Neural progenitor cell (in vitro differentiated cells): ENCODE results near the gene GRN. TPM values are rescaled to one million over a fixed set of nuclear protein-coding genes. Genes with fewer than 3 reads are reported as not detected.

ENCODE experiments used
- DNase-seq: peaks from one replicate; pipeline ENCODE4 v3.0.0-alpha.2; 2016; ENCODE audit warnings: low spot score
- H2AFZ ChIP-seq: fragments of 200-600 bp; sonication (generic); replicated peaks from 2 replicates; pipeline ENCODE4 v1.6.1; 2016; ENCODE audit warnings: antibody characterized with exemption
- H3F3A ChIP-seq: fragments of 200-600 bp; sonication (generic); 2 replicates; pipeline ENCODE4 v1.6.1; 2016; ENCODE audit warnings: antibody characterized with exemption, low read depth
- H3K27ac ChIP-seq: fragments of 200-600 bp; sonication (generic); 2 replicates; pipeline ENCODE4 v1.5.1; 2016; ENCODE audit warnings: mild to moderate bottlenecking
- H3K27me3 ChIP-seq: fragments of 200-600 bp; sonication (generic); 2 replicates; pipeline ENCODE4 v1.6.1; 2016; ENCODE audit warnings: mild to moderate bottlenecking, moderate library complexity
- H3K36me3 ChIP-seq: fragments of 200-600 bp; sonication (generic); 2 replicates; pipeline ENCODE4 v1.5.1; 2016
- H3K4me1 ChIP-seq: fragments of 200-600 bp; sonication (generic); 2 replicates; pipeline ENCODE4 v1.6.1; 2016; ENCODE audit warnings: mixed run types
- H3K4me2 ChIP-seq: fragments of 200-600 bp; sonication (generic); 2 replicates; pipeline ENCODE4 v1.6.1; 2016
- H3K4me3 ChIP-seq: fragments of 200-600 bp; sonication (generic); 2 replicates; pipeline ENCODE4 v1.5.1; 2016
- H3K79me2 ChIP-seq: fragments of 200-600 bp; sonication (generic); 2 replicates; pipeline ENCODE4 v1.6.1; 2016; ENCODE audit warnings: low read depth
- H3K9ac ChIP-seq: fragments of 200-600 bp; sonication (generic); 2 replicates; pipeline ENCODE4 v1.6.1; 2016
- H3K9me3 ChIP-seq: fragments of 200-600 bp; sonication (generic); 2 replicates; pipeline ENCODE4 v1.5.1; 2016; ENCODE audit warnings: low read depth
- H4K20me1 ChIP-seq: fragments of 200-600 bp; sonication (generic); 2 replicates; pipeline ENCODE4 v1.6.1; 2016; ENCODE audit warnings: low read depth
- H3K27ac Mint-ChIP-seq: 3 replicates; pipeline ENCODE4 v1.8.0; 2021; ENCODE audit warnings: mixed read lengths
- H3K27me3 Mint-ChIP-seq: 2 replicates; pipeline ENCODE4 v1.8.0; 2022; ENCODE audit warnings: low read depth, mild to moderate bottlenecking, inconsistent platforms, moderate library complexity, mixed read lengths; ENCODE audit not compliant: insufficient read depth
- H3K36me3 Mint-ChIP-seq: 3 replicates; pipeline ENCODE4 v1.8.0; 2021; ENCODE audit warnings: mixed read lengths
- H3K4me1 Mint-ChIP-seq: 3 replicates; pipeline ENCODE4 v1.8.0; 2021; ENCODE audit warnings: mixed read lengths
- H3K4me3 Mint-ChIP-seq: 3 replicates; pipeline ENCODE4 v1.8.0; 2021; ENCODE audit warnings: mild to moderate bottlenecking, moderate library complexity, mixed read lengths
- H3K9me3 Mint-ChIP-seq: 3 replicates; pipeline ENCODE4 v1.8.0; 2020; ENCODE audit warnings: mixed read lengths
- EZH2 ChIP-seq: fragments of 200-600 bp; sonication (generic); IDR thresholded peaks from 2 replicates; pipeline ENCODE4 v1.6.1; 2017; ENCODE audit warnings: antibody characterized with exemption, mild to moderate bottlenecking, moderate library complexity
- EZH2phosphoT487 ChIP-seq: fragments of 200-600 bp; sonication (generic); IDR thresholded peaks from 2 replicates; pipeline ENCODE4 v1.6.1; 2017; ENCODE audit warnings: antibody characterized with exemption
- total RNA-seq: library from RNA; depleted of rRNA; stranded (reverse); fragments of >200 nt; gene quantifications from 2 replicates; pipeline ENCODE4 v1.2.3, GENCODE V29; 2015; ENCODE audit warnings: low replicate concordance
- TF ChIP-seq, protein P1 (sequence below): fragments of 200-600 bp; sonication (generic); IDR thresholded peaks from 2 replicates; pipeline ENCODE4 v1.5.1; 2017; ENCODE audit warnings: antibody characterized with exemption, mild to moderate bottlenecking

The GRN gene
- total RNA-seq, 1 donor from 2014 or later: 28.2 TPM

DNA sequence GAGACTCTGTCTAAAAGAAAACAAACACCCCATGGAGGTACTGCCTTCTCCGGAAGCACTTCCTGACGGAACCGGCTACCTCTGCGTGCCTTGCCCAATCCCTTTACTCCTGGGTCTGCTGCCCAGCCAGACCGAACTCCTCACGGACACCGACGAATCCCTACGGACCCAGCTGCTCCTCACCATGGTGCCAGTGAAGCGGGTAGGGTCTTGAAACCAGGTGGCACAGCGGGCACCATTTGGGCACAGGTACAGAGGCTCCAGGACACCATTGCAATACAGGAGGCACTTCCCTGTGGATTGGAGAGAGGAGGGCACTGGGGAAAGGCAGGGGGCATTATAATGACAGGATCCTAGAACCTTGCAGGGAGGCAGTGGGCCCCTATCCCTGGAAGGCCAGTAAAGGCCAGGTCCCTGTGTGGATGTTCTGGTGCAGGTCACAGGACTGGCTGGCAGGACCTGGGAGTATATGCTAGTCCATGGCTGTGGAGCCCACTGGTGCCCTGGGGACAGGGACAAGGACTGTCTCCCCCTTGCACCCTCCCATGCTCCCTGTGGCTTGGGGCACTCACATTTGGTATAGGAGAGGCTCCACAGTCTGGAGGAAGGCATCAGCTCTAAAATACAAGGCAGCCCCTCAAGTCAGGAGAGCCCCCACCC is 22.7 kb upstream of the GRN start:
- TF ChIP-seq, protein P1, sequence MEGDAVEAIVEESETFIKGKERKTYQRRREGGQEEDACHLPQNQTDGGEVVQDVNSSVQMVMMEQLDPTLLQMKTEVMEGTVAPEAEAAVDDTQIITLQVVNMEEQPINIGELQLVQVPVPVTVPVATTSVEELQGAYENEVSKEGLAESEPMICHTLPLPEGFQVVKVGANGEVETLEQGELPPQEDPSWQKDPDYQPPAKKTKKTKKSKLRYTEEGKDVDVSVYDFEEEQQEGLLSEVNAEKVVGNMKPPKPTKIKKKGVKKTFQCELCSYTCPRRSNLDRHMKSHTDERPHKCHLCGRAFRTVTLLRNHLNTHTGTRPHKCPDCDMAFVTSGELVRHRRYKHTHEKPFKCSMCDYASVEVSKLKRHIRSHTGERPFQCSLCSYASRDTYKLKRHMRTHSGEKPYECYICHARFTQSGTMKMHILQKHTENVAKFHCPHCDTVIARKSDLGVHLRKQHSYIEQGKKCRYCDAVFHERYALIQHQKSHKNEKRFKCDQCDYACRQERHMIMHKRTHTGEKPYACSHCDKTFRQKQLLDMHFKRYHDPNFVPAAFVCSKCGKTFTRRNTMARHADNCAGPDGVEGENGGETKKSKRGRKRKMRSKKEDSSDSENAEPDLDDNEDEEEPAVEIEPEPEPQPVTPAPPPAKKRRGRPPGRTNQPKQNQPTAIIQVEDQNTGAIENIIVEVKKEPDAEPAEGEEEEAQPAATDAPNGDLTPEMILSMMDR: no peak
- TF ChIP-seq EZH2phosphoT487 (no peak), EZH2 (no peak)
- no peaks in the 10 kb centered on the region for H3K36me3 ChIP-seq
- peak overlapping the region; percentile 33 for H3K4me3 Mint-ChIP-seq

DNA sequence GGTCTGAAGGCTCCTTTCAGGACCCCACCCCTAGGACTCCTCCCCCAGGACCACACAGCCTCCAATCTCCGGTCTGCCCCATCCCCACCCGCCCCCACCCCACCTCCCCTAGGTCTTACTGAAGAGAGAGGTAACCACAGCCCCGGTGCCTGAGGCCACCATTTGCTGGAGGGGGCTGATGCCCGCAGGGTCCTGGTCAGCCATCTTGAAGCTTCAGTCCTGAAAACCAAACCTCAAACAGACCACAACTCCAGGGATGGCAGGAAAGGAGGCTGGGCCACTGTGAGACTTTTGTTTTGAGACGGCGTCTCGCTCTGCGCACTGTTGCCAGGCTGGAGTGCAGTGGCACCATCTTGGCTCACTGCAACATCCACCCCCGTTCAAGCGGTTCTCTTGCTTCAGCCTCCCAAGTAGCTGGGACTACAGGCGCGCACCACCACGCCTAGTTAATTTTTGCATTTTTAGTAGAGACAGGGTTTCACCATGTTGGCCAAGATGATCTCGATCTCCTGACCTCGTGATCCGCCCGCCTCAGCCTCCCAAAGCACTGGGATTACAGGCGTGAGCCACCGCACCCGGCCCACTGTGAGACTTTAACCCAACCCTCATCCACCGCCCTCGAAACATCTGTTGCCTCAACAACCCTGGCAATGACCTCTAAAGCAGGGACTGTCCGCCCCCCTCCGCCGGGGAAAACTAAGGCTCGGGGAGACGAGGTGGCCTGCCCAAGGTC is 21.6 kb upstream of the GRN start:
- H4K20me1 ChIP-seq: peaks cover 19% of the 10 kb centered on the region
- Mint-ChIP-seq H3K9me3 (no peaks in the 10 kb centered on the region), H3K4me1 (peaks cover 7% of the 10 kb centered on the region), H3K27ac (no peak overlapping the region), H3K36me3 (peaks cover 4% of the 10 kb centered on the region), H3K4me3 (peak overlapping the region; percentile 89), H3K27me3 (peaks cover 4% of the 10 kb centered on the region)
- TF ChIP-seq EZH2 (no peak), EZH2phosphoT487 (no peak)
- TF ChIP-seq, protein P1: no peak
- peaks cover 21% of the 10 kb centered on the region for H3F3A ChIP-seq
- no peaks in the 10 kb centered on the region for H3K9me3 ChIP-seq
- peak overlapping the region; percentile 79 for H3K4me3 ChIP-seq
- no peaks in the 10 kb centered on the region for H3K36me3 ChIP-seq
- peak overlapping the region; percentile 97 for H3K4me2 ChIP-seq
- peaks cover 4% of the 10 kb centered on the region for H3K4me1 ChIP-seq
- no peak for DNase-seq
- H3K27me3 ChIP-seq: peaks cover 19% of the 10 kb centered on the region
- H3K27ac ChIP-seq: no peak overlapping the region
- no peak overlapping the region for H3K9ac ChIP-seq
- H3K79me2 ChIP-seq: peaks cover 23% of the 10 kb centered on the region
- H2AFZ ChIP-seq: no peak overlapping the region

More for the DNA sequence above, 22.7 kb upstream of the GRN start:
- Histone ChIP-seq H3K4me2 (no peak overlapping the region), H3K9ac (no peak overlapping the region), H3K27ac (no peak overlapping the region), H3K9me3 (no peaks in the 10 kb centered on the region), H3K4me1 (peaks cover 4% of the 10 kb centered on the region), H3K4me3 (no peak overlapping the region), H3K27me3 (peaks cover 21% of the 10 kb centered on the region), H4K20me1 (peaks cover 20% of the 10 kb centered on the region), H3F3A (peaks cover 17% of the 10 kb centered on the region), H3K79me2 (peaks cover 23% of the 10 kb centered on the region), H2AFZ (no peak overlapping the region)
- peaks cover 10% of the 10 kb centered on the region for H3K27me3 Mint-ChIP-seq
- H3K4me1 Mint-ChIP-seq: peaks cover 7% of the 10 kb centered on the region
- H3K36me3 Mint-ChIP-seq: peaks cover 4% of the 10 kb centered on the region
- H3K9me3 Mint-ChIP-seq: no peaks in the 10 kb centered on the region
- DNase-seq: no peak
- no peak overlapping the region for H3K27ac Mint-ChIP-seq

DNA sequence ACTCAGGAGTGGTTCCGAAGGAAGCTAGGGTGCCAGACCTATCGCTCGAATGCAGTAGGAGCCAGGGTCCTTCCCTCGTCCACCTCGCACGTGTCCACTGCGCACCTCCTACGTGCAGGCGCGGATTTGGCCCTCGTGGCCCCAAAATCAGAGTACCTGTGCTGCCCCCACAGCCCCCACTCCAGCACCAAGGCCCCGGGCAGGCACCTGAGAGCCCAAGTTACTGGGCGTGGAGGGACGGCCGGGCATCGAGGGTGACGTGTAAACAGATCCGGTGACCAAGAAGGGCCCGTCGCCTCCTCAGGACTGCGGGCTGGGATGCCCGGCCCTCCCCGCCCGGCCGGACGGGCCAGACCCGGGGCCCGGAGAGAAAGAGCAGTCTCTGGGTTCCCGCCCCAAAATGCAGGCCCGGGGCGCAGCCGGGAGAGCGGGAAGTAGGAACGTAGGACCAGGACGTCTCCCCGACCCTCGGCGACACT is 21.0 kb upstream of the GRN start:
- H3K4me1 ChIP-seq: peaks cover 4% of the 10 kb centered on the region
- H3K4me2 ChIP-seq: peak overlapping the region; percentile 97
- H2AFZ ChIP-seq: no peak overlapping the region
- peaks cover 25% of the 10 kb centered on the region for H3F3A ChIP-seq
- Mint-ChIP-seq H3K4me1 (peaks cover 7% of the 10 kb centered on the region), H3K27ac (no peak overlapping the region), H3K4me3 (peak overlapping the region; percentile 89), H3K9me3 (no peaks in the 10 kb centered on the region), H3K36me3 (peaks cover 4% of the 10 kb centered on the region), H3K27me3 (peaks cover 4% of the 10 kb centered on the region)
- no peaks in the 10 kb centered on the region for H3K9me3 ChIP-seq
- H3K36me3 ChIP-seq: no peaks in the 10 kb centered on the region
- peak; percentile 53 for DNase-seq
- peaks cover 19% of the 10 kb centered on the region for H3K27me3 ChIP-seq
- peak overlapping the region; percentile 79 for H3K4me3 ChIP-seq
- peak overlapping the region; percentile 31 for H3K9ac ChIP-seq
- H3K27ac ChIP-seq: no peak overlapping the region
- TF ChIP-seq, protein P1: no peak
- no peak for TF ChIP-seq EZH2phosphoT487
- no peak for TF ChIP-seq EZH2
- H4K20me1 ChIP-seq: peaks cover 17% of the 10 kb centered on the region
- H3K79me2 ChIP-seq: peaks cover 23% of the 10 kb centered on the region
